C4-2B (cell line): ENCODE measurements around the gene PRKCE.

Experiments used
- ZFX ChIP-seq: fragments of 450-650 bp; IDR thresholded peaks from 2 replicates; pipeline ENCODE4 v1.6.1; 2017
- TF ChIP-seq, protein P1 (sequence below): fragments of 450-650 bp; conservative IDR thresholded peaks from 2 replicates; pipeline ENCODE4 v1.5.1; 2017; ENCODE audit warnings: mild to moderate bottlenecking

DNA sequence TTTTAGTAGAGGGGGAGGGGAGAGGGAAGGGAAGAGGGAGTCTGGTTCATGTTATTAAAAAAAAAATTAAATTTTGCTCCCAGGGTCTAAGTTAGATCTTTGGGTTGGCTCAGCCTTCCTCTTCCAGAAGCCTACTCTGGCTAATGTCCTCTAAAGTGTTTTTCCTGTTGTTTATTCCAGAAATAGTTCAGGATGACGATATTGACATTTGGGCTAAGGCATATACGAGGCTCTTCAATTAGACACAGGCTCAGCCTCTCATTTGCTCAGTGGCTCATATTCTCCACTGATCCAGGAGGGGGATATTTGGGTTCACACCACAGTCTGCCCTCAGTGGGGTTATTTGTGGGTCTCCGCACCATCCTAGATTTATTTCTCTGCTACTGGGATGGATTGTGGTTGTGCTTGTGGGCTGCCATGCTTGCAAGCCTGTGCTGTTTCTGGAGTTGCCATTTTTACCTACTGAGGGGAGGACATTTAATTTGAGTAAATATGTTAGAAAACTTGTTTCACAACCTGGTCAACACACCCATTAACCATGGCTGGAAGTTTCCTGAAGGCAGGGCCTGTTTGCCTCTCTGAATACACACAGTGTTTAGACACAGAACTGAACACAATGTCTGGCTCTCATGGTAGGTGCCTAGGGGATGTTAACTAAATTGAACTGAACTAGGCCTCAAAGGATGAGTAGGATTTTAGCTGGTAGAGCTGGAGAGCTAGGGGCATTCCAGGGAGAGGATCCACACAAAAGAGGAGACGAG, 388.2 kb downstream of the PRKCE start:
- TF ChIP-seq, protein P1, sequence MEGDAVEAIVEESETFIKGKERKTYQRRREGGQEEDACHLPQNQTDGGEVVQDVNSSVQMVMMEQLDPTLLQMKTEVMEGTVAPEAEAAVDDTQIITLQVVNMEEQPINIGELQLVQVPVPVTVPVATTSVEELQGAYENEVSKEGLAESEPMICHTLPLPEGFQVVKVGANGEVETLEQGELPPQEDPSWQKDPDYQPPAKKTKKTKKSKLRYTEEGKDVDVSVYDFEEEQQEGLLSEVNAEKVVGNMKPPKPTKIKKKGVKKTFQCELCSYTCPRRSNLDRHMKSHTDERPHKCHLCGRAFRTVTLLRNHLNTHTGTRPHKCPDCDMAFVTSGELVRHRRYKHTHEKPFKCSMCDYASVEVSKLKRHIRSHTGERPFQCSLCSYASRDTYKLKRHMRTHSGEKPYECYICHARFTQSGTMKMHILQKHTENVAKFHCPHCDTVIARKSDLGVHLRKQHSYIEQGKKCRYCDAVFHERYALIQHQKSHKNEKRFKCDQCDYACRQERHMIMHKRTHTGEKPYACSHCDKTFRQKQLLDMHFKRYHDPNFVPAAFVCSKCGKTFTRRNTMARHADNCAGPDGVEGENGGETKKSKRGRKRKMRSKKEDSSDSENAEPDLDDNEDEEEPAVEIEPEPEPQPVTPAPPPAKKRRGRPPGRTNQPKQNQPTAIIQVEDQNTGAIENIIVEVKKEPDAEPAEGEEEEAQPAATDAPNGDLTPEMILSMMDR = no peak
- TF ChIP-seq ZFX = no peak
